IPS-11a (cell line): ENCODE results near the gene PCAT7.
"Not testable (repeated sequence)": the region's sequence is repeated elsewhere in the genome, so short reads cannot be mapped to it uniquely, and the experiment has no call there.

ENCODE experiments used
- H3K4me3 ChIP-seq: one replicate; pipeline ENCODE4 v1.5.1; 2013; ENCODE audit warnings: low read depth, low read length, control low read depth

PCAT7 gene

GRCh38 chr9:94560237-94560636, 5.4 kb downstream of the PCAT7 start:
- H3K4me3 ChIP-seq, result no peak overlapping the region

- no peak overlapping the region for H3K4me3 ChIP-seq
These were observed 8.7 kb downstream of the PCAT7 start for GRCh38 chr9:94563548-94563947.

DNA sequence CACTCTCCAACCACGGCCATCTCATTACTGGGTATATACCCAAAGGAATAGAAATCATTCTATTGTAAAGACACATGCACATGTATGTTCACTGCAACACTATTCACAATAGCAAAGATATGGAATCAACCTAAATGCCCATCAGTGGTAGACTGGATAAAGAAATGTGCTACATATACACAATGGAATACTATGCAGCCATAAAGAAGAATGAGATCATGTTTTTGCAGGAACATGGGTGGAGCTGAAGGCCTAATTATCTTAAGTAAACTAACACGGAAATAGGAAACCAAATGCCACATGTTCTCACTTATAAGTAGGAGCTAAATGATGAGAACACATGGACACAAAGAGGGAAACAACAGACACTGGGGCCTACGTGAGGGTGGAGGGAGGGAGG, 9.4 kb downstream of the PCAT7 start:
- H3K4me3 ChIP-seq, result not testable (repeated sequence)

GRCh38 chr9:94566550-94566949, 11.7 kb downstream of the PCAT7 start:
- no peak overlapping the region for H3K4me3 ChIP-seq

- H3K4me3 ChIP-seq, result no peak overlapping the region
These were observed 12.4 kb downstream of the PCAT7 start for GRCh38 chr9:94567271-94567670.

DNA sequence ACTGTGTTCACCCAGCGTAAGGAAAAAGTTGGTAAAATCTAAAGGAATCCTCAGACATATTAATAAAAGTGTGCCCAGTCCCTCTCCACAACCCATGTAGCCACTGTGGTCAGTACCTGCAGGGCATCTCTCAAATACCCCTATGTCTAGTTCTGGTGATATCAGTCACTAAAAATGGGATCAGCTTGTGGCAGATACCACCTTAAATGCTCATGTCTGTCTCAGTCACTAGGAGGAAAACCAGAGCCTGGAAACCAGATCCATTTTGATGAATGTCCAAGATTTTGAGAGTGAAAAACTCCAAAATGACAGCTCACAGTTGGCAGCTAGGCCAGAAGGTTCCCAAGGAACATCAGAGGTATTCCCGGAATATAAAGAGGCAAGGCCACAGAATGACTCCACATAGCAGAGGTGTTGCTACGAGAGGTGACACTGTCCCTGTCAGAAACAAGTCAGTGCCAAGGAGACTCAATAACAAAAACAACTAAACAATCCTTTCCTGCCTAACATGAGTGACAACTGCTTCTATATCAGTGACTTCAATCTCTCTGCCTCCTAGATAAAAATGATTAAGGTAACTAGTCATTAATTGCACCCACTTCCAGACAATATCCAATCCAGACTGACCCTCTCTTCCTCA, 13.5 kb downstream of the PCAT7 start:
- no peak overlapping the region for H3K4me3 ChIP-seq

DNA sequence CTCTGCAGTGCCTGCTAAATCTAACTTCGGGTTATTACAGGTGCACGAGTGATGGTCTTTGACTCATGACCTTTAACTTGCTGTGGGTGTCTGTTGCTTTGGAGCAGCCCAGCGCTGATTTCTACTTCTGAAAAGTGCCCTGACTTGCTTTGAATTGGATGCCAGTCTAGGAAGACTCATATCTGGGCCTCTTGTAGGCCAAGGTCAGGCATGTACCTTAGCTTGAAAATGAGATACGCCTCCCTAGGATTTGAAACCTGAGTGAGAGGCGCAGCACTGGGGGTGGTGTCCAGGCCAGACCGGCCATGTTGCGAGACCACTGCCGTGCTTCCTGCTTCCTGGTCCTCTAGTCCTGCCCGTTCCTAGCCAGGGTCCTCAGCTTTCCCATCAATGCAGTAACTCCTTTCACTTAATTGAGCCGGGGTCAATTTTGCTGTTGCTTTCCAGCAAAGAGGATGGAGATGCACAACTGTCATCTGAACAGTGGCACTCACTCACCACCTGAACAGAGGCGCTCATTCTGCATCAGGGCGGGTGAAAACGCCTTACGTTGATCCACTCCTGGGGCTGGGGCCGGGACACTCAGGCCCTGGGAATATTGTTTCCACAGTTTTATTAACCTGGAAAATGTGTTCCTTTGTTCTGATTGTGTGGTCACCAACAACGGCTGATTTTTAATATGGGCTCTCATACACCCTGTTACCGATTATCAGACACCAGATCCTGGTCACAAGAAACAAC, 14.3 kb downstream of the PCAT7 start:
- no peak overlapping the region for H3K4me3 ChIP-seq

- no peak overlapping the region for H3K4me3 ChIP-seq
These were observed 21.2 kb downstream of the PCAT7 start for GRCh38 chr9:94576131-94576530.

DNA sequence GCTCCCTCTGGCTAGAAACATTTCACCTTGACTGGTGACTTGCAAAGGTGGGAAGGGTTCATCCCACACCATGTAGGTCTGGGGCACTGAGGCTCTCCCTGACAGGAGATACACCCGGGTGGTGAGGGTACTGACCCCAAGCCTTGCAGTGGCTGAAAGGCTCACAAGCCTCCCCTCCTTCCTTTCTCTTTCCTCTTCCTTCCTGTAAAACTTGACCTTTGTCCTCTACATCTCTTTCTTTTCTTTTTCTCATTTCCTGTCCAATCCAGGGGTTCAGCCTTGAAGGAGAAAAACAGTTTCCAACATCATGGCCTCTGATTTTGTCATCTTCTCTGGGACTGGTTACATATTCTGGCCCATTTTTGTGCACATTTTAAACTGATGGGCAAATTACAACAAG, 22.2 kb downstream of the PCAT7 start:
- no peak overlapping the region for H3K4me3 ChIP-seq

GRCh38 chr9:94577571-94577970, 22.7 kb downstream of the PCAT7 start:
- H3K4me3 ChIP-seq, result no peak overlapping the region

DNA sequence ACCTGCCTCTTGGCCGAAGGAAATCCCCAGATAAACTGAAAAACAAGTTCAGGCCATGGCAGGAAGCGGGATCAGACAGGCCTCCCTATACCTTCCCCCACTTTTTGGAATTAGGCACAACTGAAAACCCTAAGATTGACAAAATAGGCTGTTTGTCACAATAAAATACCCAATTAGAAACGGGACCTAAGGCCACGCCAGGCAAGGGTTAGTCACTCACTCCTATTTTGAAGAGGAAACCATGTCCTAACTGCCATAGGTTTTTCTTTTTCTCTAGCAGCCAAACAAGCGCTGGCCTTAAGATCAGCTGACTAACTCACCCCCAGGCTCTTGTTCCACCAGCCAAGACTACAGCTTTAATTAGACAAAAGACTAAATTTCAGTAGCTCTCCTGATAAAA, 26.8 kb downstream of the PCAT7 start:
- H3K4me3 ChIP-seq, result no peak overlapping the region

GRCh38 chr9:94584555-94584954, 29.7 kb downstream of the PCAT7 start:
- no peak overlapping the region for H3K4me3 ChIP-seq

DNA sequence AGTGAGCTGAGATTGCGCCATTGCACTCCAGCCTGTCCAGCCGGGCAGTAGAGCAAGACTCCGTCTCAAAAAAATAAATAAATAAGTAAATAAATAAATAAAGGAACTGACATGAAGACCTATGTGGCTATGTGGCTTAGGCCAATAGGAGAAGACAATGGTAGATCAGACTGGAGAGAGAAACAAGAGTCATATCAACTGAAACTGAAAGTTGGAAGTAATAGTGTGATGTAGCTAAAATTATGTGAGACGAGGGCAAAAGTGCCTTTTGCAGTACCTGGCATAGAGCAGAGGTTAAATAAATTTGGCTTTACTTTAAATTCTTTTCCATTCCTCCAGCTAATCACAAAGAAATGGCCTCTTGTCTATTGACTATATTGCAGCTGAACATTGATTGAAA, 31.4 kb downstream of the PCAT7 start:
- H3K4me3 ChIP-seq, result no peak overlapping the region

GRCh38 chr9:94586814-94587213, 31.9 kb downstream of the PCAT7 start:
- H3K4me3 ChIP-seq, result no peak overlapping the region

DNA sequence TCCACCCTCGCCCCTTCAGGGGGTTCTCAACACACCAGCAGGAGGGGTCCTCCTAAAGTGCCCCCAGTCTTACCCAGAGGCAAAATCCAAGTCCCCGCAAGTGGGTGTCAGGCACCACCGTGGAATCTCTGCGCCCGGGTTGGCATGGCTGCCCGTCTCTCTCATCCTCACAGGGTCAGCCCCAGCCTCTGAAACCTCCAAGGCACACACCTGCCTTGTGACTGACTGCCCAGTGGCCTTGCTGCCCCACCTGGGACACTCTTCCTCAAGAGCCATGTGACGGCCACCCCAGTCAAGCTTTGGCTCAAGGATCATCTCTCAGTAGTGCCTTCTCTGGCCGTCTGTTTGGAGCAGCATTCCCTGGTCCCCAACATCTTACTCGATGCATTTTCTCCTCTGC, 33.8 kb downstream of the PCAT7 start:
- no peak overlapping the region for H3K4me3 ChIP-seq

GRCh38 chr9:94591046-94591545, 36.2 kb downstream of the PCAT7 start:
- not testable (repeated sequence) for H3K4me3 ChIP-seq

GRCh38 chr9:94591876-94592275, 37.0 kb downstream of the PCAT7 start:
- no peak overlapping the region for H3K4me3 ChIP-seq

DNA sequence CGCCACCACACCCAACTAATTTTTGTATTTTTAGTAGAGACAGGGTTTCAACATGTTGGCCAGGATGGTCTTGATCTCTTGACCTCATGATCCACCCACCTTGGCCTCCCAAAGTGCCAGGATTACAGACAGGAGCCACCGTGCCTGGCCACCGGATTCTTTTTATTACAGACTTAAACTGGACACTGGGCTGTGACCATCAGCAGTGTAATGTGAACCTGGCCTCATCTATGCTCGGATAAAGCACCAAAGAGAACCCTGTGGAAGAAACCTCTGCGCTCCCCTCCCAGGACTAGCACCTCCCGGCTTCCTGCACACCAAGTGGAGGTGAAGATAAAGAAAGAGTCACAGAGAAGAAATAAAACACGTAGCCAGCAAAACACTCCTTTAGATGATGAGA, 37.8 kb downstream of the PCAT7 start:
- H3K4me3 ChIP-seq, result not testable (repeated sequence)

- no peak within 1 kb of the TSS for H3K4me3 ChIP-seq
These were observed 38.8 kb downstream of the PCAT7 start, which contains the start of gene FBP2 for GRCh38 chr9:94593459-94594345. Gene FBP2, minus strand, starts transcription at chr9:94593824. Its CDS starts 98 bp downstream, at chr9:94593726.

DNA sequence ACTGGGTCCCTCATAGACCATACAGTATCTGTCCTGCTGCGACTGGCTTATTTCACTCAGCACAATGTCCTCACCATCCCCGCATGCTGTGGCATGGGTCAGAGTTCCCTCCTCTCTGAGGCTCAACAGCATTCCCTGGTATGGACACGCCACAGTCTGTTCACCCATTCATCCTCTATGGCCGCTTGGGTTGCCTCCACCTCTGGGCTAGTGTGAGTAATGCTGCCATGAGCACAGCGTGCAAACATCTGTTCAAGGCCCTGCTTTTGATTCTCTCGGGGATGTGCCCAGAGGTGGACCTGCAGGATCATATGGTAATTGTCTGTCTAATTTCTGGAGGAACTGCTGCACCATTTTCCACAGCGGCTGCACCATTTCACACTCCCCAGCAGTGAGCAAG, 44.2 kb downstream of the PCAT7 start:
- no peak overlapping the region for H3K4me3 ChIP-seq

GRCh38 chr9:94600258-94600657, 45.4 kb downstream of the PCAT7 start:
- H3K4me3 ChIP-seq, result no peak overlapping the region
